ENCODE results near the gene HOXB2. TPM values are rescaled to one million over a fixed set of nuclear protein-coding genes. Genes with fewer than 3 reads are reported as not detected.

The HOXB2 gene
- total RNA-seq, 1 experiment from 2014 or later: 3.0 TPM

DNA sequence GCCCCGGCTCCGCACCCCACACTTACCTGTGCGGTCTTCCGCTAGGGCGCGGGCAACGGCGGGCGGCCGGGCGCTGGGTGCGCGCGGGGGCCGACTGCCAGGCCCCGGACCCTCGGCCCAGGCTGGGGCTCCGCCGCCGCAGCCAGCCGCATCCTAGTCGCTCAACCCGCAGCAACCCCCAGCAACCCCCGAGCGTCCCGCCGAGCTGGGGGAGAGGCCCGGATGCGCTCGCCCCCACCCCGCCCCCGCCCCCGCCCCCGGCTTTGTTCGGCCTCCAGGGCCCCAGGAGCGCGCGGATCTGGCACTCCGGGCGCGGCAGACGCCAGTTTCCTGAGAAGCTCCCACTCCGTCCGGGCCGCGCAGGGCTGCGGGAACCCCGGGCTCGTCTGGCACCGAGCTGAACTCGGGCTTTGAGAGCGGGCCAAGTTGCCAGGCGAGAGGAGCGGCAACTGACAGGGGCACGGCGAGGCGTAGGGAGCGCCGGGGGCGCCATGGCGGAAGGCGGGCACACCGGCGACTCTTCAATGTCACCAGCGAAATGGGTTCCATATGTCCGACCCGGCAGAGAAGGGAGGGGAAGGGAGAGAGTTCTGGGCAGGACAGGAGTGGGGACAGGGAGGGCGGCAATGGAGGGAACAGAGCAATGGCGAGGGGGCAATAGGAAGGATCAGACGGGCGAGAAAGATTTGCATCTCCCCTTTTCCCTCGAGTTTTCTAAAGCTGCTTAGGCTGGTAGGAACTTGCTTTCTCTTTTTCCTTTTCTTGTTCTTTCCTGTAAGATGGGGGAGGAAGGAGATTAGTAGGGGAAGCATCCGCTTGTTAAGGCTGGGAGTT, 19.5 kb upstream of the HOXB2 start:
- POLR2A ChIA-PET: no interaction called here
- H3K9me3 Mint-ChIP-seq (ENCODE audit: unreplicated experiment): no peaks in the 10 kb centered on the region
- no peak for DNase-seq (ENCODE audit: unreplicated experiment)
- intact Hi-C loops (cut with micrococcal nuclease): no loop called here
- CTCF ChIA-PET: interaction anchor here (0.7 kb wide), 1 partner anchor 228 kb away, joined by 3 read pairs; no protein-coding TSS in a partner anchor
- H3K27me3 Mint-ChIP-seq (ENCODE audit: insufficient read depth, unreplicated experiment): no peaks in the 10 kb centered on the region
- no peaks in the 10 kb centered on the region for H3K36me3 Mint-ChIP-seq (ENCODE audit: insufficient read depth, unreplicated experiment)
- BruUV-seq (replicated peaks): no TSS peak
- no peak overlapping the region for H3K4me3 Mint-ChIP-seq (ENCODE audit: unreplicated experiment)
- no peak overlapping the region for H3K27ac Mint-ChIP-seq (ENCODE audit: low read depth, unreplicated experiment)
- TF ChIP-seq, protein P1, sequence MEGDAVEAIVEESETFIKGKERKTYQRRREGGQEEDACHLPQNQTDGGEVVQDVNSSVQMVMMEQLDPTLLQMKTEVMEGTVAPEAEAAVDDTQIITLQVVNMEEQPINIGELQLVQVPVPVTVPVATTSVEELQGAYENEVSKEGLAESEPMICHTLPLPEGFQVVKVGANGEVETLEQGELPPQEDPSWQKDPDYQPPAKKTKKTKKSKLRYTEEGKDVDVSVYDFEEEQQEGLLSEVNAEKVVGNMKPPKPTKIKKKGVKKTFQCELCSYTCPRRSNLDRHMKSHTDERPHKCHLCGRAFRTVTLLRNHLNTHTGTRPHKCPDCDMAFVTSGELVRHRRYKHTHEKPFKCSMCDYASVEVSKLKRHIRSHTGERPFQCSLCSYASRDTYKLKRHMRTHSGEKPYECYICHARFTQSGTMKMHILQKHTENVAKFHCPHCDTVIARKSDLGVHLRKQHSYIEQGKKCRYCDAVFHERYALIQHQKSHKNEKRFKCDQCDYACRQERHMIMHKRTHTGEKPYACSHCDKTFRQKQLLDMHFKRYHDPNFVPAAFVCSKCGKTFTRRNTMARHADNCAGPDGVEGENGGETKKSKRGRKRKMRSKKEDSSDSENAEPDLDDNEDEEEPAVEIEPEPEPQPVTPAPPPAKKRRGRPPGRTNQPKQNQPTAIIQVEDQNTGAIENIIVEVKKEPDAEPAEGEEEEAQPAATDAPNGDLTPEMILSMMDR (IDR thresholded peaks at IDR 0.05; ENCODE audit: unreplicated experiment): no peak
- H3K4me1 Mint-ChIP-seq (ENCODE audit: insufficient read depth, unreplicated experiment): no peaks in the 10 kb centered on the region

DNA sequence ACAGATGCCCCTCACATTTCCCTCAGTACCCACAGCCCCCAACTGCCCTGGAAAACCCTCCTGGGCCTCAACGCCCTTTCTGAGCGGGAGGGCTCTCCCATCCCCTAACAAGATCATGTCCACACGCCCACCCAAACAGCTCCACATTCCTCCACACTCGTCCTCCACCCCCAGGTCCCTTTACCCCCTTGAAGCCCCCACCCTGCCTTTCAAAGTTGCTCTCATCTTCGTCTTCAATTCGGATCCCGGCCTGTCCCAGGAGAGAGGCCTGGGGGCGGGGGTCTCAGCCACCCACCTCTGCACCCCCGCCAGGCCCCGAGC, 18.9 kb upstream of the HOXB2 start:
- intact Hi-C loops (cut with micrococcal nuclease): no loop called here
- TF ChIP-seq, protein P1 (IDR thresholded peaks at IDR 0.05; ENCODE audit: unreplicated experiment): no peak
- H3K4me3 Mint-ChIP-seq (ENCODE audit: unreplicated experiment): no peak overlapping the region
- H3K27me3 Mint-ChIP-seq (ENCODE audit: insufficient read depth, unreplicated experiment): peaks cover 4% of the 10 kb centered on the region
- no TSS peak for BruUV-seq (replicated peaks)
- H3K9me3 Mint-ChIP-seq (ENCODE audit: unreplicated experiment): no peaks in the 10 kb centered on the region
- POLR2A ChIA-PET: no interaction called here
- CTCF ChIA-PET: interaction anchor here (0.7 kb wide), 1 partner anchor 227 kb away, joined by 3 read pairs; no protein-coding TSS in a partner anchor
- H3K36me3 Mint-ChIP-seq (ENCODE audit: insufficient read depth, unreplicated experiment): no peaks in the 10 kb centered on the region
- DNase-seq (ENCODE audit: unreplicated experiment): no peak
- no peak overlapping the region for H3K27ac Mint-ChIP-seq (ENCODE audit: low read depth, unreplicated experiment)
- no peaks in the 10 kb centered on the region for H3K4me1 Mint-ChIP-seq (ENCODE audit: insufficient read depth, unreplicated experiment)

DNA sequence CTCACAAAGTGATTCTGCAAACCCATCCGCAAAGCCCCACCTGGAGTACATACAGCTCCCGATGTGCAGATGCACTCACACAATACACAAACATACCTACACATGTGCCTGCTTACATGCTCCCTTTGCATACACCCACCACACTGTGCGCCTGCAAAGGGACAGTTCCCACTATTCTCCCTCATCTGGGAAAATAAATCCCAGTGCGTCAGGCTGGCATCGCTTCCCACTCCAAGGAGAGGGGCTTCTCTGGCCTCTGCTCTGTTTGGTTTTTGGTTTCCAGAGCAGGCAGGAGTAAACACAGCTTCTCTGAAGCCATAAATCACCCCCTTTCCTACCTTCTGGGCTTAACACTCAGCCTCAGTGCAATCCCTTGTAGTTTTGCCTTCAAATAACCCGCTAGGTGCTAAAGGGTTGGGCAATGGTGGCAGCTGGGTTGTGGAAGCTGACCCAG, 18.5 kb upstream of the HOXB2 start:
- no peaks in the 10 kb centered on the region for H3K36me3 Mint-ChIP-seq (ENCODE audit: insufficient read depth, unreplicated experiment)
- POLR2A ChIA-PET: no interaction called here
- no peaks in the 10 kb centered on the region for H3K9me3 Mint-ChIP-seq (ENCODE audit: unreplicated experiment)
- intact Hi-C loops (cut with micrococcal nuclease): no loop called here
- CTCF ChIA-PET: no interaction called here
- no peak for DNase-seq (ENCODE audit: unreplicated experiment)
- no peaks in the 10 kb centered on the region for H3K4me1 Mint-ChIP-seq (ENCODE audit: insufficient read depth, unreplicated experiment)
- no peak overlapping the region for H3K27ac Mint-ChIP-seq (ENCODE audit: low read depth, unreplicated experiment)
- TF ChIP-seq, protein P1 (IDR thresholded peaks at IDR 0.05; ENCODE audit: unreplicated experiment): no peak
- H3K27me3 Mint-ChIP-seq (ENCODE audit: insufficient read depth, unreplicated experiment): peaks cover 9% of the 10 kb centered on the region
- no peak overlapping the region for H3K4me3 Mint-ChIP-seq (ENCODE audit: unreplicated experiment)
- BruUV-seq (replicated peaks): no TSS peak

DNA sequence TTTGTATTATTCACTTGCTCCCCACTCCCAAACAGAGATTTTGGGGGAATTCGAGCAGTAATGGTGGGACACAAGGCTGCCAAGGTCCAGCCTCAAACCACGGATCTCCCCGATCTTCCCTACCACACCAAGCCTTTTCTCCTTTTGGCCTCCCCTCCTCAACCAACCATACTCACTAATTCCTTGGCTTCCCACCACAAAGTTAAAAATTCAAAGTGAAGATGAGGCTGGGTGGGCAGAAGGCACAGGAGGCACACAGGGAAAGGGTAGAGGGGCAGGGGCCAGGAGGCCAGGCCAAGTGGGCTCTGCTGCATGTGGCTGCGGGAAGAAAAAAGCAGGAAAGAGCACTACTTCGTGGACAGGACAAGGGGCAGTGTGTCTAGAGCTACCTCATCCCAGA, 18.0 kb upstream of the HOXB2 start:
- H3K36me3 Mint-ChIP-seq (ENCODE audit: insufficient read depth, unreplicated experiment): no peaks in the 10 kb centered on the region
- H3K27ac Mint-ChIP-seq (ENCODE audit: low read depth, unreplicated experiment): no peak overlapping the region
- CTCF ChIA-PET: no interaction called here
- H3K27me3 Mint-ChIP-seq (ENCODE audit: insufficient read depth, unreplicated experiment): peaks cover 13% of the 10 kb centered on the region
- no peaks in the 10 kb centered on the region for H3K9me3 Mint-ChIP-seq (ENCODE audit: unreplicated experiment)
- TF ChIP-seq, protein P1 (IDR thresholded peaks at IDR 0.05; ENCODE audit: unreplicated experiment): no peak
- POLR2A ChIA-PET: no interaction called here
- no TSS peak for BruUV-seq (replicated peaks)
- DNase-seq (ENCODE audit: unreplicated experiment): no peak
- H3K4me1 Mint-ChIP-seq (ENCODE audit: insufficient read depth, unreplicated experiment): no peaks in the 10 kb centered on the region
- intact Hi-C loops (cut with micrococcal nuclease): no loop called here
- no peak overlapping the region for H3K4me3 Mint-ChIP-seq (ENCODE audit: unreplicated experiment)

Measured in MCF 10A (cell line).